Kidney epithelial cell (primary cell): ENCODE data around the gene CATSPERE. TPM values are rescaled to one million over a fixed set of nuclear protein-coding genes. Genes with fewer than 3 reads are reported as not detected.

ENCODE experiments used
- DNase-seq: peaks from one replicate; pipeline ENCODE4 v3.0.0-alpha.2; 2010; ENCODE audit warnings: low read depth
- H3K27me3 ChIP-seq: 2 replicates; pipeline ENCODE4 v1.6.0; 2011; ENCODE audit warnings: low read length; ENCODE audit not compliant: control insufficient read depth, insufficient read depth
- H3K36me3 ChIP-seq: 2 replicates; pipeline ENCODE4 v1.5.1; 2011; ENCODE audit warnings: low read length; ENCODE audit not compliant: control insufficient read depth, insufficient read depth
- H3K4me3 ChIP-seq: 2 replicates; pipeline ENCODE4 v1.5.1; 2011; ENCODE audit warnings: low read depth, mild to moderate bottlenecking, control low read depth, low read length
- CTCF ChIP-seq: IDR thresholded peaks from 2 replicates; pipeline ENCODE4 v1.5.1; 2011; ENCODE audit warnings: mild to moderate bottlenecking, moderate library complexity, low read length, control low read depth, inconsistent platforms; ENCODE audit not compliant: insufficient read depth, poor library complexity, severe bottlenecking
- total RNA-seq: library from RNA; depleted of rRNA; stranded (reverse); fragments of >200 nt; gene quantifications from 2 replicates; pipeline ENCODE4 v1.2.3, GENCODE V29; 2015

The CATSPERE gene
- total RNA-seq, 1 donor from 2014 or later, result 0.13 TPM

- H3K36me3 ChIP-seq, result no peaks in the 10 kb centered on the region
Observed at GRCh38 chr1:244435562-244436205, 25.4 kb upstream of the CATSPERE start.

GRCh38 chr1:244436336-244437085, 24.6 kb upstream of the CATSPERE start:
- Histone ChIP-seq H3K36me3 (no peaks in the 10 kb centered on the region), H3K4me3 (no peak overlapping the region)
- no peak for DNase-seq

More at GRCh38 chr1:244435562-244436205, 25.4 kb upstream of the CATSPERE start:
- Histone ChIP-seq H3K27me3 (no peaks in the 10 kb centered on the region), H3K4me3 (no peak overlapping the region)
- DNase-seq, result no peak
- no peak for TF ChIP-seq CTCF

GRCh38 chr1:244437086-244437468, 24.0 kb upstream of the CATSPERE start:
- Histone ChIP-seq H3K4me3 (no peak overlapping the region), H3K36me3 (no peaks in the 10 kb centered on the region), H3K27me3 (no peaks in the 10 kb centered on the region)
- TF ChIP-seq CTCF, result no peak
- no peak for DNase-seq

More at GRCh38 chr1:244436336-244437085, 24.6 kb upstream of the CATSPERE start:
- TF ChIP-seq CTCF, result no peak
- H3K27me3 ChIP-seq, result no peaks in the 10 kb centered on the region

GRCh38 chr1:244439391-244440032, 21.6 kb upstream of the CATSPERE start:
- TF ChIP-seq CTCF, result no peak
- H3K27me3 ChIP-seq, result no peaks in the 10 kb centered on the region
- no peaks in the 10 kb centered on the region for H3K36me3 ChIP-seq
- no peak overlapping the region for H3K4me3 ChIP-seq
- no peak for DNase-seq

GRCh38 chr1:244442850-244443249, 18.2 kb upstream of the CATSPERE start:
- TF ChIP-seq CTCF, result no peak
- Histone ChIP-seq H3K27me3 (no peaks in the 10 kb centered on the region), H3K36me3 (no peaks in the 10 kb centered on the region), H3K4me3 (no peak overlapping the region)
- DNase-seq, result no peak
